CD4-positive, alpha-beta T cell treated with Interleukin-4 for 1 hour (primary cell): ENCODE data around the gene PLPP4.

Experiments
- DNase-seq, 2 donors: peaks; one replicate each; pipeline ENCODE4 v3.0.0-alpha.2; 2020 to 2022

PLPP4 gene

DNA sequence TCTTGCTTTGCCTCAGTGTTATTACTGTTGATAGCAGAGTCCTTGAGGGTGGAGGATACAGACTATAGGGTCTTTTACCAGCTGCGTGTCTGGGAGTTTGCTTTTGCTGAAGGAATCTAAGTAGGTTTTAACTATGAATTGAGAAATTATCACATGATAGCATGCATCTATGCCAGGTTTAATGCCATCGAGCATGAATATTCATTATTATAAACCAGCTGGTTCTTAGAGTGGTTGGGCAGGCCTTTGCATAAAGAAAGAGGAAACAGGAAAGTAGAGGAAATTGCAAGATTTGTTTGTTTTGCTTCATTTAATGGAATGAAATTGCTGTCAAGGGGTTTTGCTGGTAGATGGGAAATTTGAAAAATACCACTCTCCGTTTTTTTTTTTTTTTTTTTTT, 70.7 kb downstream of the PLPP4 start:
- no peak for DNase-seq

DNA sequence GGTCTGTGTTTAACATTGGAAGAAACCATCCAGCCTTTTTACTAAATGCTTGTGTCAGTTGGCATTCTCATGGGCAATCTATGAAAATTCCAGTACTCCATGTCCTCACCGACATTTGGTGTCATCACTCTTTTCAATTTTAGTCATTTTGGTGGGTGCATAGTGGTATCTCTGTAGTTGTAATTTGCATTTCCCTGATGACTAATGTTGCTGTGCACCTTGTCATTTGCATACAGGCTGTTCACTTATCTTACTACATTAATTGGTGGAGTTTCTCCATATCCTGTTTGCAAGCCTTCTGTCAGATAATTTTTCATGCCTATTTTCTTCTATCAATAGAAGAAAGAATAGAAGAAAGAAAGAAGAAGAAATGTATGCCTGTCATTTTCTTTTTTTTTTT, 73.7 kb downstream of the PLPP4 start:
- DNase-seq = no peak

DNA sequence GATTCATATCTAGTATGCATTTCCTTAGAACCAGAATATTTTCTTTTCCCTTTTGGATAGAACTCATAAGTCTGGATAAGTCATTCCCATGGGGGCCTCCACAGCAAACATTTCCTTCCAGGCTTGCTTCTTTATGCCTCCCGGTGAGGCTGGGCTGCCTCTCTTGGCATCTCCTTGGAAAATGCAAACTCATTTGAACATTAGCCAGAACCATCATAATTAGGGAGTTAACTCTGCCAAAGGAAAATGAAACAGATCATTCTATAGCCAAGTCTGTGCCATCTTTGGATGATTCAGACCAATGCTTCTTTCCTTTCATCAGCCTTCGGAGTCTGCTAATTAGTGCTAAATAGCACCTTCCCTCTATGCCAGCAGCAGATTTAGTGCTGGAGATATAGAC, 81.1 kb downstream of the PLPP4 start:
- no peak for DNase-seq

DNA sequence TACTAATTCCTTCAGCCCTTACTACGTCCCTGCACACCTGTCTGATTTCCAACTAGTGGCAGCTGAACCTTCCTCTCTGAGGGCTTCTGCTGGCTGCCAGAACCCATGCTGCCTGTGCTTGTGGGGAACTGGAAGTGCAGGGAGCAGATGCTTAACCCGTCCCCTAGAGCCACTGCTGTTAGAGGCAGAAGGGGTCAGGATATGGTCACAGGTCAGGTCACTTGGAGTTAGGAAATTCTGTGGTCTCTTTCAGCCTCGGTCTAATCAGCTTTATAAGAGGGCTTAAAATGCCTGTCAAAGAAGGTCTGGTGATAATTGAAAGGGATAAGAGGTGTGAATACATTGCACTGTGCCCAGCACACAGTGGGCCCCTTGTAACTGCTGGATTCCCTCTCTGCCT, 82.0 kb downstream of the PLPP4 start:
- no peak for DNase-seq

DNA sequence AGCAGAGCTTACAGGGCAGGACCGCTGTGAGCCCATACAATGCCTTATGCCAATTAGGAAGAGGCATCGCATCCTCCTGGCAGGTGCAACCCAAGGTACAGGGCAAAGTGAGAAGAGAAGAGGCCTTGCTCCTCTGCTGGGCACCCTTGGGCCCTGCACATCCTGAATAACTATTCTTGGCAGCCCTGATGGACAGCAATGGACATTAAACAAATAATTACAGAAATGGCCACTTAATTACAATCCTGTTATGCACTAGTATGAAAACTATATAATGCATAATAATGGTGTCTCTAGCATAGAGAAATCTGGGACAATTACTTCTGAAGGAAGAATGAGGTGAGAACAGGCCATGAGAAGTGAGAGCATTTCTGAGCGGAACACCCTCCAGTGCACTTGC, 83.5 kb downstream of the PLPP4 start:
- DNase-seq = no peak

DNA sequence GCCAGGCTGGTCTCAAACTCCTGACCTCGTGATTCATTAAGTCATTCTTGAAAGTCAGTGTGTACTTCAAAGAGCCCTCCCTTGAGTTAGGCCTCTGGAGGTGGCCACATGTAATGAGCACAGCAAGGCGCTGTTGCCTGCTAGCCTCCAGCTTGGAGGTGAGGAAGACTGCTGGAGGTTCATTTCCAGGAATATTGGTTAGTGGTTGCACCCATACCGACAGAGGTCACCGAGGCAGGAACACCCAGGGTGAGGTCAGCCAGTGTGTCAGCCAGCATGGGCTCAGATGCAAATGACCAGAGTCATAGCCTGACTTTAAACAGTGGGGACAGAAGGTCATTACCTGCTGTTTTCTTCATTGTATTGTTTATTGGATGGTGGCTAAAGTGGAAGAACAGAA, 85.0 kb downstream of the PLPP4 start:
- no peak for DNase-seq

DNA sequence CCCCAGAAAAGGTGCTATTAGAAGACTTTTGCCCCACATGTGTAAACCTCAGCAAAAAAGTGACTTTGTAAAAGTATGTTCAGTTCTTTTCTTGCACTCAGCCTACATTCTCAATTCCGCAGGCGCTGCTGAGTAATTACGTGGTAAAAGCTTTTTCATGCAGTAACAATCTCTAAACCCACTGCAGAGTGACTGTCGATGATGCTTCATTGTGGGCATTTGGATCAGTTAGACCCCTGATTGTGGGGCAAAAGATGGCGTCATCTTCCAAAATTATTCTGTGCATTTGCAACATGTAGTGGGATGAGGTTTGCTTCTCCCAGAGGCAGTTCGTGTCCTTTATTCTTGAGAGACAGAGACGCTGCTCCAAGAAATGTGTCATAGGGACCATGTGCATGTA, 85.6 kb downstream of the PLPP4 start:
- DNase-seq = no peak

DNA sequence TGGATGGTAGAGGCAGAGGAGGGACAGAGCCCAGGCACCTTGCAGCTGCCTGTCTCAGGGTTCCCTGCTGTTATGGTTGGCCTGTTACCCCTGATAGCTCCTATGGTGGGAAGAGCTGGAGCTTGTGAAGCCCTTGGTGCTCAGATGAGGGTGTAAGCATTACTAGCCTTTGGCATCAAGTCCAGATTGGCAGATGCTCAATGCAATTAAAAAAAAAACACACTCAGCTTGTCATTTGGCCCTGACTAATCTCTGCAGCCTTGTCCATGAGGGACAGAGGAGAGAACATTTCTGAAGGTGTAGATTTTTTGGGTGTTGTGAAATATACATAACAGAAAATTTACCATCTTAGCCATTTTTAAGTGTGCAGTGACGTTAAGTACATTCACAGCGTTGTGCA, 86.3 kb downstream of the PLPP4 start:
- DNase-seq = no peak

DNA sequence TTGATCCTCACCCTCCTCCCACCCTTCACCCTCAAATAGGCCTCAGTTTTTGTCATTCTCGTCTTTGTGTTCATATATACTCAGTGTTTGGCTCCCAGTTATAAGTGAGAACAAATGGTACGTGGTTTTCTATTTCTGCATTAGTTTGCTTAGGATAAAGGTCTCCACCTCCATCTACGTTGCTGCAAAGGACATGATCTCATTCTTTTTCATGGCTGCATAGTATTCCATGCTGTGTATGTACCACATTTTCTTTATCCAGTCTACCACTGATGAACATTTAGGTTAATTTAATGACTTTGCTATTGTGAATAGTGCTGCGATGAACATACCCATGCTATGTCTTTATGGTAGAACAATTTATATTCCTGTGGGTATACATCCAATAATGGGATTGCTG, 91.2 kb downstream of the PLPP4 start:
- no peak for DNase-seq

DNA sequence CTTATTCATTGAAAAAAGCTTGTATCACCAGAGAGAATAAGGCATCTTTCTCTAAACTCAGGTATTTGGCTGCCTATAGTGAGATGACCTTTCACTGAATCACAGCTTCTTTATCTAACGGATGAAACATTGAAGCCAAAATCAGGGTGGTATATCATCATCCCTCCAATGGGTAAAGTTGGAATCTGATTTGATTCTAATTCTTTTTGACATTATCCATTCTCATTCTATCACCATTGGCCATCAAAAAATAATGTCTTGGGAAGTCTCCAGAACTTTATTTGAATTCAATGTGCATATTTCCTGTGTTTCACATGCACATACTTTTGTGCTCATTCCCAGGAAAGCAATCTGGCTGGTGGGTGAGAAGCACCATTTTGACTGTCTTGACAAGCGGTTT, 95.2 kb downstream of the PLPP4 start:
- no peak for DNase-seq

DNA sequence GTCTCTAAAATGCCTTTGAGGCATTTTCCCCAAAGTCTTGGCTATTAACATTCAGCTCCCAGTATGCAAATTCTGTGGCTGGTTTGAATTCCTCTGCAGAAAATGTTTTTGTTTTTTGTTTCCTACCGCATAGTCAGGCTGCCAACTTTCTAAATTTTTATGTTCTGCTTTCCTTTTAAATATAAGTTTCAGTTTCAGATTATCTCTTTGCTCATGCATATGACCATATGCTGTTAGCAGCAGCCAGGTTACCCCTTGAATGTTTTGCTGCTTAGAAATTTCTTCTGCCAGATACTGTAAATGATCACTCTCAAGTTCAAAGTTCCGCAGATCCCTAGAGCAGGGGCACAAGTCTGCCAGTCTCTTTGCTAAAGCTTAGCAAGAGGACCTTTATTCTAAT, 96.9 kb downstream of the PLPP4 start:
- no peak for DNase-seq

DNA sequence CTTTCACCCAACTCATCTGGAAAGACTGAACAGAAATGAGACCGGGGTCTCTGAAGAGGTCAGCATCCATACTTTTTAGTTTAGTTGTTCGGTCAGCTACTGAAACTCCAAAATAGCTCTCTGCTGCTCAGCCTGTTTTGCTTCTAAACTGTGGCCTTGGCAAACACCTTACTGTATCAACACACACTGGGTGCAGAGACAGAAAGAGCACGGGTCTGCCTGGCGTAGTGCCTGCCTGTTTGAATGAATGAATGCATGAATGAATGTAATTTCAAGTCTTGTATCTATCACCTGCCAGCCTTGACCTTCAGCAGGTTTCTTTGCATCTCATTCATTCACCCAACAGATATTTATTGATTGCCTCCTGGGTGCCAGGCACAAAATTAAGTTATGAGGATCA, 98.4 kb downstream of the PLPP4 start:
- no peak for DNase-seq

DNA sequence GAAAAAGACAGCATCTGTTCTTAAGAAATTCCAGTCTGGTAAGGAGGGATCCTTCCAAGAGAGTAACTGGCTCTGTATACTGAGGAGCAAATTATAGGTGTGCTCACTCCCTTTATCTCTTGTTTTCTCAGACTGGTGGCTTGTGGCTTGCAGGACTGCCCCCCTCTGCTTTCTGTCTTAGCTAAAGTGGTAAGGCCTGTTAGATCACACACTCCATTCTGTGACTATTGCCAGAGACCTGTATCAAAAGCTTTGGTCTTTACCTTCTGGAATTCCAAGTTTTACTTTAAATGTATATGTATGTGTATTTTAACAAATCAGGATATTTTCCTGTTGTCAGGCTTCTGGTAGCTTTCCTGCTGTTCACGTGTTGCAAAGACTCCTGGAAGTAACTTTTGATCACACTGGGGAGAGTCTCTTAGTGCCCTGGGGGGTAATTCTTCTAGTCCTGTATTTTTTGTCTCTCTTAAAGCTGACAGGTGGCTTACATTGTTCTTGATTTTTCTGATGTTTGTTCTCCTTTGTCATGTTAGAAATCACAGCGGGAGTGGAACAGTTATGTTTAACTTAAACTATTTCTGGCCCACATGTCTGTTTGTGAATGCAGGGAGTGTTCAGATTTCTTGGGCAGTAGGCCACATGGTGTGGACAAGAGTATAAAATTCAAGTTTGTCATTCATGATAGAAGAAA, 99.0 kb downstream of the PLPP4 start:
- DNase-seq = no peak

DNA sequence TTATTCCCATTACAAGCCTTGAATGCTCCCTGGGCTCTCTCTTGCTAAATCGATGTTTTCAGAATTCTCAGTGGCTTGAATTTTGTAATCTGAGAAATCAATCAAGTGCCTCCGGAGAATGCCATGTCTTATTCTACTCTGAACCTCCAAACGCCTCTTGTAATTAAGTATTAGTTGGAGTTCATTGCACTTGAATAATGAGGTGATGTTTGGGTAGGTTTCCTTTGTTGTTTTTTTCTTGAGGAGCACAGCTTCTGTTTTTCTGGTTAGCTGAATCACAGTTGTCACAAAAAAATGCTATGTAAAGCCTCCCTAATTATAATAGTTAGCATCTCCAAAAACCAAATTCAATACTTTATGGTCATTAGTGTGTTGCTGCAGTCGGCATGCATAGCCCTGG, 100.3 kb downstream of the PLPP4 start:
- no peak for DNase-seq

DNA sequence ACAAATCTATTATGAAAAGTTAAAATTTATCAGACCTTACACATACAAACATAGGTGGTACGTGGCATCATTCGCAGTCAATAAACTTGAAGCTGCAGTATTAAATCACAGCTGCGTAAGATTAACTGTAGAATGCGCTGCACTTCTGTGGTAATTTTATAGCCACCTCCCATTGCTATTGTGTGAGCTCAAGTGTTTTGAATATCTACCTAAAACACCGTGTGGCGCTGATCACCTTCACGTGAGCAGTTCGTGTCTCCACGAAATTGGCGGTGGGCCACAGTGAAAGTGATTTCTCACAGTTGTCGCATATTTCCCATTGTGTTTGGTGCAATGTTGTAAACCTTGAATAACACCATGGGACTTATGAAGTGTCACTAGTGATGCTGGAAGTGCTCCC, 102.8 kb downstream of the PLPP4 start:
- DNase-seq = no peak

DNA sequence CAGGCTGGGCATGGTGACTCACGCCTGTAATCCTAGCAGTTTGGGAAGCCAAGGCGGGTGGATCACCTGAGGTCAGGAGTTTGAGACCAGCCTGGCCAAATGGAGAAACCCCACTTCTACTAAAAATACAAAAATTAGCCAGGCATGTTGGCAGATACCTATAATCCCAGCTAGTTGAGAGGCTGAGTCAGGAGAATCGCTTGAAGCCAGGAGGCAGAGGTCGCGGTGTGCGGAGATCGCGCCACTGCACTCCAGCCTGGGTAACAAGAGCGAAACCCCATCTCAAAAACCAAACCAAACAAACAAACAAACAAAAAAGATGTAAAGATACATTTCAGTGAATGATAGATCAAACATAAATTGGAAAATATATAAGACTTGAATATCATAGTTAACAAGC, 105.9 kb downstream of the PLPP4 start:
- no peak for DNase-seq

DNA sequence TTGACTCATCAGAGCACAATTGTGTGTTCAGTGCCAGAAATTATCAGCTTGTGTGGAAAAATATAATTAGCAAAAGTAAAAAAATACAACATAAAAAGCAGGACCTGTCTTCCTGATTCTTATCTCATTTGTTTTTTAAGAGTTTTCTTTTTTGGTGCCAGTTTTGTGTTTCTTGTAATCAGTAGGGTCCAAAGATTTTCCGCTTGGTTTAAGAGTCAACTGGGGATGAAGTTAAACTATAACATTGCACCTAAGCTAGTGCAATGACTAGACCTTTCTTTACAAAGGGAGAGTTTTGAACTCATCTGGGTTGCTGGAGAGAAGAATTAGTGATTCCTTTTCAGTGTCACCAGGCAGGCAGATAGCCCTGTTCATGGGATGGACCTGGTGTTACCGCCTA, 113.4 kb downstream of the PLPP4 start:
- no peak for DNase-seq

DNA sequence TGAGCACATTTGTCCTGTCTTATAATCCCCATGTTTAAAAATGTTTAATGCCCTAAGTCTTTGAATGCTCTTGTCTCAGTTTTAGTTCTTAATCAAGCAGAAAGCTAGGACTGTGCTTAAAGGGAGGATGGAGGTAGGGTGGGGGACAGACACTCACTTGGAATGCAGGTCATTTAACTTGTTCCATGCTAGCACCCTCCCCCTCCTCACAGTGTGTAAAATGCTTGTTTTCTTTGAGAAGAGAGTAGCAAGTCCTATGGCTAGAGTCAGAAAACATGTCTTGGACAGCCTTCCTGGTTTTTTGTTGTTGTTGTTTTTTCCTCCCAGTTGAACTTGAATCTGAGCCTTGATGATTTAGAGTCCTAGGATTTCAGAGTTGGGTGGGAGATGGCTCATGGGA, 114.2 kb downstream of the PLPP4 start:
- no peak for DNase-seq

DNA sequence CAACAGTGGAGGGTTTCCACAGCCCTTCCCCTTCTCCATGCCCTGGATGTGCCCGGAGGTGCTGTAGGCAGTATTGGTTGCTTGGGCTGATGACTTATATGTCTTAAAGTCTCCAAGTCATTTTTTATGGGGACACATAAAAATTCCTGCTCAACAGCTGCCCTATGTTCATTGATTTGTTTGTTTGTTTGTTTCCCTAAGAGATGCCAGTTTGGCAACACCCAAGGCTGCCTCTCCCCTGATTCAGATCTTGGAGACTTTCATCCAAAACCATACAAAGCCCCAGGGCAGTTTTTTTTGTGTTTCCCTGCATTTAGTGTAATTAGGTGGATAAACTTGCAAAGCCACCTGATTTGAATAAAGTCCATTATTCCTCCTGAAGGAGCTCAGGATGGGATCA, 115.3 kb downstream of the PLPP4 start:
- DNase-seq = no peak

DNA sequence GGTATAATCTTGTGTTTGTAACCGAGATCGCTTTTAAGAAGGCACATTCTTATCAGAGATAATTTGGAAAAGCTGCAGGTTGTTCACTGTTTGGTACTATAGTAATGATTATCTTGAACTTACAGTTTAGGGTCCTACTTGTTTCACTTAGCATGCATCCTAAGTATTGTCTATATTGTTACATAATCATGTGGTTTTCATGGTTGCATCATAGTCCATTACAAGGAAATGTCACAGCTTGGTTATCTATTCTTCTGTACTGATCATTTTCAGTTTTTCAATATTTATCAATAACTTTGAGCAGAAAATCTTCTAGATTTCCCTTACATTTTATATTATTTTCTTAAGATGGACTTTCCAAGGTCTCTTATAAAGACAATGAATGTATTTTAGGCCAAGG, 116.3 kb downstream of the PLPP4 start:
- DNase-seq = no peak

DNA sequence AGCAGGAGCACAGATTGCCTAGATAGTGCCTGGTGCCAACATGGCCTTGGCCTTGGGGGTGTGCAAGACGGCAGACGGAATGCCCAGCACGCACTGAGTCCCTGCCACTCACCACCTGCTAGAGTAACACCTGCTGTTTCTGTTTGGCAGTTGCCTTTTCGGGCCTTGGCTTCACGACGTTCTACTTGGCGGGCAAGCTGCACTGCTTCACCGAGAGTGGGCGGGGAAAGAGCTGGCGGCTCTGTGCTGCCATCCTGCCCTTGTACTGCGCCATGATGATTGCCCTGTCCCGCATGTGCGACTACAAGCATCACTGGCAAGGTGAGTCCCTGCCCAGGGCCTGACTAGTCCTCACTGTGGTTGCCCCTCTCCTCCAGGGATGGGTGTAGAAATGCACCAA, 118.0 kb downstream of the PLPP4 start:
- DNase-seq = no peak

DNA sequence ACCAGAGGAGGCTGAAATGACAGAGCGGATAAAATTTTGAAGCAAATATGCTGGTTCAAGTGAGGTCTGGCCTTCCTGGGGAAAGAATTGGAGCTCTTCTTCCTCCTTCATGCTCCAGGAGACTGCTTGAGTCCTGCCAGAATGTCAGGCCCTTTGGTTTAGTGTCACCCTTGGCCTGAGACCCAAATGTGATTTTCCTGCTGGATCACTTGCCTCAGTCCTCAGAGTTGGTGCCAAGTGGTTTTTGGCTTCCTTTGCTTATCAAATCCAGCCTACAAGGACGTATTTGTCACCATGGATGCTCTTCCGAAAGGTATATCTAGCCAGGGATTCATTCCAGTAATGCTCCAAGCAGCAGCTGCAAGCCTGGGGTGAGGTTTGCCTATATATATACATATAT, 118.4 kb downstream of the PLPP4 start:
- no peak for DNase-seq

DNA sequence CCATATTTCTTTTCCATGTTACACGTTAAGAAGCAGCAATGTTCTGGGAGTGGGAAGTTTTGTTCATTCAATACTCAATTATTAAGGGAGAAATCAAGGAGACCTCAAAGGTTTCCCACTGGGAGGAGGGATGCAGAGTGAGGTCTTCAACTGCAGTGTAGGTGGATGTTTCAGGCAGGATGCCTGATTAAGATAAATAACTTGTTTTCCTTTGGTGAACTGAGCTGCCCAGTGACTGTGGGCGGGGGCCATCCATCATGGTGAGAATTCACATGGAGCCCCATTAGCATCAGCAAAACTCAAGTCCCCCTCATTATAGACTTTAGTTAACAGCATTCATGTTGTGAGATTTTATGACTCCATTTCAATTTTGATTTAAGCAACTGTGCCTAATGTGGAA, 121.1 kb downstream of the PLPP4 start:
- no peak for DNase-seq

DNA sequence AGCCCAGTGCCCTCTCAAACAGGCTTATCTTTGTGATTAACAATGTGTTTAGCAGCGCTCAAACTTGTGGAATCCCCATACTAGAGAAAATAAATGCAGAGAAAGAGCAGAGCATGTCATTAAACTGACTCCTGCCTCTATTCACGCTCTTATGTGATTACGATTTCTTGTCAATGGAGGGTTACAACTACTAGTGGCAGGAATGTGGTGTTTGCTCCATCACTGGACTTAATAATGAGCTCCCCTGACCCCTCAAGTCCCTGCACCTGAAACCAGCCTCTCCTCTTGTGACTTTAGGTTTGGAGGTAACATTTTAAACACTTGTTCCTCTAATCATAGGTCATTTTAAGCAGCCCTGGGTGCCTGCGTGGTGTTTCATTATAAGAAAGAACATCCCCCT, 121.9 kb downstream of the PLPP4 start:
- no peak for DNase-seq

DNA sequence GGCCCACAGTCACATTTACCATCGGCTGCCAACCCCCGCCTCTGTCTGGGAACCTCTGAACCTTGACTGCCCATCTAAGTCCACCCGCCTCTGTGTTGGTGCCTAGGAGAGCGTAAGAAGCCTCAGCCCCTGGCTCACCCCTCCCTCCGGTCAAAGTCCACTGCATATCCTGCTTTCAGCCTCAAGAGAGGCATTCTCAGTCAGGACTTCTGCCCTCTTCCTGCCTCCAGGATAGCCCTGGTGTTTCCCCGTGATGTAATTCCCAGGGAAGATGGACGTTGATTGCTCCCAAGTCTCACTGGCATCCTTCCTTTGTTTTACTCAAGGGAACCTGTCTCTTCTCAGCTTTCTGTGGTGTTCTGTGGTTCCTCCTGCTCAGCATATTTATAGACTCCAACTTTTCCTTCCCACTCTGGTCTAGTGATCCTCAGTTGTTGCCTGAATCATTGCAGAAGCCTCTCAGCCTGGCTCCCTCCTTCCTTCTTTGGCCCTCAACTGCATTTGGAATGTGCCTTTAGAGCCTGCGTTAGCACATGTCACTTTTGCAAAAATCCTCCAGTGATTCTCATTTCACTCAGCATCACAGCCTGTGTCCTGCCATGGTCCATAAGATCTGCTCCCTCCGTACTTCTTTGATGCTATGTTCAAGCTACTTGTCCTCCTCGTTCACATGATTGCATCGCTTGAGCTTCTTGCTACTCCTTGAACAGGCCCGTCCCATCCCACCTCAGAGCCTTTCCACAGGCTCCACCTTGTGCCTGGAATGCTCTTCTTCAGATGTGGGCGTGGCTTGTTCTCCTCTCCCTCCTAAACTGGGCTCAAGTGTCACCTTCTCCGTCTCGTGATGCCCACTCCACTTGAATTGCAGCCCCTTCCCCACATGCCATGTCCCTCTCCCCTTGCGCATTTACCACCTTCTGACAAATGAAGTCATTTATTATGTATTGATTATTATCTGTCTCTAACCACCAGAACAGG, 124.2 kb downstream of the PLPP4 start:
- DNase-seq = no peak
